Measurements from ENCODE around the gene CENPA. TPM values are rescaled to one million over a fixed set of nuclear protein-coding genes. Genes with fewer than 3 reads are reported as not detected.

The CENPA gene
- total and polyA plus RNA-seq, 2 of the 13 experiments (the other 11 are each of a cell fraction or from before 2014, with no cell fraction given): 28.5 to 38.5 TPM

GRCh38 chr2:26754539-26754938 is 31.3 kb upstream of the CENPA start (continued):
- TF ChIP-seq HMGXB3 (CRISPR knock-in tag; IDR thresholded peaks at IDR 0.05; ENCODE audit: borderline replicate concordance): no peak
- no peak for TF ChIP-seq MTERF4 (CRISPR knock-in tag; IDR thresholded peaks at IDR 0.05)
- no peak for TF ChIP-seq BCLAF1 (IDR thresholded peaks at IDR 0.05)
- TF ChIP-seq ZNF713 (CRISPR knock-in tag; IDR thresholded peaks at IDR 0.05): no peak
- TF ChIP-seq TEAD2 (CRISPR knock-in tag; IDR thresholded peaks at IDR 0.05): no peak

Measured in HepG2 (cell line).